Cardiac muscle cell (in vitro differentiated cells and primary cell): ENCODE results near the gene ADRM1. TPM values are rescaled to one million over a fixed set of nuclear protein-coding genes. Genes with fewer than 3 reads are reported as not detected.

ENCODE experiments used
- DNase-seq, 2 donors: peaks; one replicate each; pipeline versions ENCODE4 v3.0.0 to v3.0.0-alpha.2; 2010 to 2017; ENCODE audit warnings: low read depth in 1 of 2, low spot score in 1 of 2
- H3K27ac ChIP-seq: fragments of 200-600 bp; sonication (generic); 2 replicates; pipeline ENCODE4 v1.5.1; 2016
- H3K27me3 ChIP-seq: fragments of 200-600 bp; sonication (generic); 2 replicates; pipeline ENCODE4 v1.6.0; 2016; ENCODE audit warnings: control low read depth
- H3K36me3 ChIP-seq: fragments of 200-600 bp; sonication (generic); 2 replicates; pipeline ENCODE4 v1.5.1; 2016; ENCODE audit warnings: control low read depth
- H3K4me1 ChIP-seq: fragments of 200-600 bp; sonication (generic); 2 replicates; pipeline ENCODE4 v1.8.1; 2017; ENCODE audit warnings: low read depth, mild to moderate bottlenecking, mixed run types
- H3K4me3 ChIP-seq: fragments of 200-600 bp; sonication (generic); 2 replicates; pipeline ENCODE4 v1.5.1; 2016; ENCODE audit warnings: mild to moderate bottlenecking
- H3K9me3 ChIP-seq: fragments of 200-600 bp; sonication (generic); 2 replicates; pipeline ENCODE4 v1.5.1; 2017; ENCODE audit warnings: low read depth, mild to moderate bottlenecking, control low read depth
- polyA plus RNA-seq: library from polyadenylated mRNA; unstranded; fragments of >200 nt; fragmentation: Nextera tagmentation; extraction: Ambion mirVana; gene quantifications from 2 replicates; pipeline ENCODE4 v1.2.1, GENCODE V29; 2016
- total RNA-seq: library from RNA; depleted of rRNA; stranded (reverse); fragments of >200 nt; gene quantifications from 2 replicates; pipeline ENCODE4 v1.2.3, GENCODE V29; 2016
- TF ChIP-seq, protein P1 (sequence below): IDR thresholded peaks from 2 replicates; pipeline ENCODE4 v1.5.1; 2012; ENCODE audit warnings: low read depth, mild to moderate bottlenecking, low read length

Gene ADRM1
- total and polyA plus RNA-seq, 2 experiments from 2014 or later, result 128 to 160 TPM

DNA sequence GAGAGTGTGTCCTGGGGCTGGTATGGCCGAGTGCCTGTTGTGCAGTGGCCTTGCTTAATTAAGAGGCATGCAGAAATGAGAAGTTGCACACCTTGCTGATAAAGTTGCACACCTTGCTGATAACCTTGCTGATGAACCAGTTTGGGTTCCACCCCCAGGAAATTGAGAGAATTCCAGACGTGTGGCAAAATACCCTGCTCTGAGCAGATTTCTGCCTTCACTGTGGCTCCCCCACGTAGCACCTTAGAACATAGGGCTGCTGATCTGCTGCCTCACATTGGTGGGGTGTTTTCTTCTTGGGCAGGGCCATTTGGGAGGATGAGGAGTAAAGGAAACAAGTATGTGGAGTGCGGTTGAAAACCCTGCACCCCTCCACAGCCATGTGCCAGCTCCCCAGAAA lies 22.5 kb upstream of the ADRM1 start:
- peaks cover 15% of the 10 kb centered on the region for H3K4me1 ChIP-seq
- peaks cover 27% of the 10 kb centered on the region for H3K36me3 ChIP-seq
- TF ChIP-seq, protein P1, sequence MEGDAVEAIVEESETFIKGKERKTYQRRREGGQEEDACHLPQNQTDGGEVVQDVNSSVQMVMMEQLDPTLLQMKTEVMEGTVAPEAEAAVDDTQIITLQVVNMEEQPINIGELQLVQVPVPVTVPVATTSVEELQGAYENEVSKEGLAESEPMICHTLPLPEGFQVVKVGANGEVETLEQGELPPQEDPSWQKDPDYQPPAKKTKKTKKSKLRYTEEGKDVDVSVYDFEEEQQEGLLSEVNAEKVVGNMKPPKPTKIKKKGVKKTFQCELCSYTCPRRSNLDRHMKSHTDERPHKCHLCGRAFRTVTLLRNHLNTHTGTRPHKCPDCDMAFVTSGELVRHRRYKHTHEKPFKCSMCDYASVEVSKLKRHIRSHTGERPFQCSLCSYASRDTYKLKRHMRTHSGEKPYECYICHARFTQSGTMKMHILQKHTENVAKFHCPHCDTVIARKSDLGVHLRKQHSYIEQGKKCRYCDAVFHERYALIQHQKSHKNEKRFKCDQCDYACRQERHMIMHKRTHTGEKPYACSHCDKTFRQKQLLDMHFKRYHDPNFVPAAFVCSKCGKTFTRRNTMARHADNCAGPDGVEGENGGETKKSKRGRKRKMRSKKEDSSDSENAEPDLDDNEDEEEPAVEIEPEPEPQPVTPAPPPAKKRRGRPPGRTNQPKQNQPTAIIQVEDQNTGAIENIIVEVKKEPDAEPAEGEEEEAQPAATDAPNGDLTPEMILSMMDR, result no peak
- no peak overlapping the region for H3K4me3 ChIP-seq
- no peak for DNase-seq
- H3K27me3 ChIP-seq, result no peaks in the 10 kb centered on the region
- no peak overlapping the region for H3K27ac ChIP-seq
- H3K9me3 ChIP-seq, result no peaks in the 10 kb centered on the region

DNA sequence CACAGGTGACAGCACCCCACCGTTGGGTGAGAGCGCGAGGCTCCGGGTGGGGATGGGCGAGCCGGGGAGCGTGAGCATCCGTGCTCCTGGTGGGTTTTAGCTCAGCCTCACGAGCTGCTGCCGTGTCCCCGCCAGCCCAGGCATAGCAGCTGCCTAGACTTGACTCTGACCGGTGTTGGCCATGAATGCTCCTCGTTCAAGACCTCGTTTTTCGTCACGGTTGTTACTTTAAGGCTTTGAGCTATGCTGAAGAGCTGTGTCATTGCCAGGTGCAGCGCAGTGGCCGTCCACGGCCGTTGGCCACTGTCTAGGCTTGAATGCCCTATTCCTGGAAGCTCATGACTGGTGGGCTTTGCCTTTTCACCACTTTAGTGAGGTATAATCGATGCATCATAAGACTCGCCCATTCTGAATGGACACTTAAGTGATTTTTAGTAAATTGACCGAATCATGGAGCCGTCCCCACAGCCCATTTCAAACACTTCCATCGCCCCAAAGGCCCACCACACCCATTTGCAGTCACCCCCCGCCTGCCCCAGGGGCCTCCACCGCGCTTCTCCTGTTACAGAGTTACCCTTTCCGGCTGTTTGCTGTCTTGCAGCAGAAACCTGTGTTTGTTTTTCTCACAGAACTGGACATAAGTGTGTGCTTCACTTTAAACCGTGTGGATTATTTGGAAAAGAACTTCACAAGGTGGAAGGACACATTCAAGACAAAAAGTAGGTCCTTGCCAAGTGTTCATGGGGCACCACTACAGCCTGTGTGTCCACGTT lies 21.4 kb upstream of the ADRM1 start:
- Histone ChIP-seq H3K4me1 (peaks cover 15% of the 10 kb centered on the region), H3K9me3 (no peaks in the 10 kb centered on the region), H3K27ac (no peak overlapping the region), H3K27me3 (no peaks in the 10 kb centered on the region), H3K36me3 (peaks cover 27% of the 10 kb centered on the region), H3K4me3 (no peak overlapping the region)
- TF ChIP-seq, protein P1, result no peak
- DNase-seq, result no peak

DNA sequence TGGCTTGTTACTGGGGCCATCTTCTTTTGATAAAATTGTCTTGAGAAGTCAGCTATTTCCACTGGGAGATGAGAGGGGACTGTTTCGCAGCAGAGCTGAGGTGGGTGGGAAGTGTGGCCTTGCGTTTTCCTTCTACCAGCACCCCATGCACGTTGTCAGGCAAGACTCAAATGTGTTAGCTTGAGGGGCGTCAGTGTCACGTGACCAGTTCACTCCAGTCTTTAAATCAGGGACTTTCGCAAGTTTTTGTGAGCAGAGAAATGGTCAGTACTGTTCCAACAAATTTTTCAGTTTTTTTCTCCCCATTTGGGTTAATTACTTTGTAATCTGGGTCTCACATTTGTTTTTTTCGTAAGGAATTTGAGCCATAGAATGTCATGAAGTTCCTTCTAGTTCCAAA lies 20.7 kb upstream of the ADRM1 start:
- H3K36me3 ChIP-seq, result peaks cover 30% of the 10 kb centered on the region

DNA sequence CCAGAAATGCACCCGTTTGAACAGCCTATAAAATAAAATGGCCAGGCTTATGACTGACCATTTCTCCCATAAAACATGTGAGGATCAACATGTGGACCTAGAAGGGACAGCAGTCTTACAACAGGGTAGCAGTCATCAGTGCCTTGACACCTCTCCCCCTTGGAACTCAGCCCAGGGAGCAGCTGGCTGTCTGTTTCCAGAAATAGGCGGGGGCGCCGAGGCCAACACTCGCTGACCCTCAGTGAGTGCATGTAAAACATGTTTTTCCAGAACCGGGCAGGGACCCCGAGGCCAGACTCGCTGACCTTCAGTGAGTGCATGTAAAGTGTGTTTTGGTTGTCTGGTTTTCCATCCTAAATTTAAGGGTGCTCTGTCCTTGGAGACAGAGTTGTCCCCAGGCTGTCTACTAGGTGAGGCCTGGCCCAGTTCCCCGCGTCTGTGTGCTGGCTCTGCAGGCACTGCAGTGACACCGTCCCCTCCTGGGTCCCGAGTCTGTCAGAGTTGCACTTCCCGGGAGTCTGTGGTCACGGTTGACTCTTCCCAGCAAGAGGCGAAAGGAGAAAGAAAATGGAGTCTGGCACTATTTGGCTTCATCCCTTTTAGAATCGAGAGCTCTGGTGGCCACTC lies 19.8 kb upstream of the ADRM1 start:
- peak overlapping the region; percentile 76 for H3K27ac ChIP-seq
- TF ChIP-seq, protein P1, result no peak
- peaks cover 30% of the 10 kb centered on the region for H3K36me3 ChIP-seq

More for the DNA sequence above, 20.7 kb upstream of the ADRM1 start:
- no peak for DNase-seq
- no peak overlapping the region for H3K4me3 ChIP-seq
- H3K27ac ChIP-seq, result peak overlapping the region; percentile 76
- H3K9me3 ChIP-seq, result no peaks in the 10 kb centered on the region
- H3K4me1 ChIP-seq, result peaks cover 15% of the 10 kb centered on the region
- TF ChIP-seq, protein P1, result no peak
- H3K27me3 ChIP-seq, result no peaks in the 10 kb centered on the region

DNA sequence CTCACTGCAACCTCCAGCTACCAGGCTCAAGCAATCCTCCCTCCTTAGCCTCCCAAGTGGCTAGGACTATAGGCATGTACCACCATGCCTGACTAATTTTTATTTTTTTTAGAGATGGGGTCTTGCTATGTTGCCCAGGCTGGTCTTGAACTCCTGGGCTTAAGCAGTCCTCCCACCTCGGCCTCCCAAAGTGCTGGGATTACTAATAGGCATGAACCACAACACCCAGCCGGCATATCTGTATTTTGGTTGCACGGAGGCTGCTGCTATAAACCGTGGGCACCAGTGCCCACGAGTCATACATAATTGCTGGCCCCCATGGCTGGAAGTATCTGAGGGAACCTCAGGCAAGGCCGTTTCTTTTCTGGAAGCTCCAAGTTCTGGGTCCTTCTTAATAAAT lies 18.3 kb upstream of the ADRM1 start:
- Histone ChIP-seq H3K4me1 (peaks cover 15% of the 10 kb centered on the region), H3K4me3 (no peak overlapping the region), H3K9me3 (no peaks in the 10 kb centered on the region), H3K36me3 (peaks cover 28% of the 10 kb centered on the region), H3K27ac (peak overlapping the region; percentile 76), H3K27me3 (no peaks in the 10 kb centered on the region)
- TF ChIP-seq, protein P1, result no peak
- no peak for DNase-seq

More for the DNA sequence above, 19.8 kb upstream of the ADRM1 start:
- no peak overlapping the region for H3K4me3 ChIP-seq
- H3K27me3 ChIP-seq, result no peaks in the 10 kb centered on the region
- H3K9me3 ChIP-seq, result no peaks in the 10 kb centered on the region
- DNase-seq, result peak in 1 of 2 donors; percentile 66
- H3K4me1 ChIP-seq, result peaks cover 15% of the 10 kb centered on the region
